Measurements from ENCODE around the gene CEACAM20.
"Not testable (repeated sequence)": the region's sequence is repeated elsewhere in the genome, so short reads cannot be mapped to it uniquely, and the experiment has no call there.

Gene CEACAM20

GRCh38 chr19:44553478-44554171 lies 24.1 kb upstream of the CEACAM20 start:
- in situ Hi-C loops (cut with HindIII; ENCODE audit: low pct_ligation_motif_present, low sequenced_read_pairs) = no loop called here

GRCh38 chr19:44552324-44552723 lies 22.8 kb upstream of the CEACAM20 start:
- Histone ChIP-seq H3K36me3 (replicated peaks) (no peaks in the 10 kb centered on the region), H3K27ac (no peak overlapping the region), H3K4me3 (ENCODE audit: low read depth, low read length) (no peak overlapping the region), H3K27me3 (replicated peaks) (no peaks in the 10 kb centered on the region)
- in situ Hi-C loops (cut with HindIII; ENCODE audit: low pct_ligation_motif_present, low sequenced_read_pairs) = no loop called here
- DNase-seq = peak; percentile 24
- TF ChIP-seq CTCF (IDR thresholded peaks at IDR 0.05; ENCODE audit: low read depth, low read length, missing control alignments) = peak; percentile 74

More at GRCh38 chr19:44553478-44554171, 24.1 kb upstream of the CEACAM20 start:
- no peak overlapping the region for H3K4me3 ChIP-seq (ENCODE audit: low read depth, low read length)
- no peaks in the 10 kb centered on the region for H3K27me3 ChIP-seq (replicated peaks)
- peak; percentile 15 for DNase-seq
- no peak overlapping the region for H3K27ac ChIP-seq
- no peaks in the 10 kb centered on the region for H3K36me3 ChIP-seq (replicated peaks)
- no peak for TF ChIP-seq CTCF (IDR thresholded peaks at IDR 0.05; ENCODE audit: low read depth, low read length, missing control alignments)

- no peak for TF ChIP-seq CTCF (IDR thresholded peaks at IDR 0.05; ENCODE audit: low read depth, low read length, missing control alignments)
- in situ Hi-C loops (cut with HindIII; ENCODE audit: low pct_ligation_motif_present, low sequenced_read_pairs) = no loop called here
Measured at GRCh38 chr19:44551850-44552249, 22.4 kb upstream of the CEACAM20 start.

GRCh38 chr19:44550976-44551375 lies 21.5 kb upstream of the CEACAM20 start:
- H3K27me3 ChIP-seq (replicated peaks); H3K36me3 ChIP-seq (replicated peaks); H3K27ac ChIP-seq; DNase-seq; in situ Hi-C loops (cut with HindIII; ENCODE audit: low pct_ligation_motif_present, low sequenced_read_pairs); H3K4me3 ChIP-seq (ENCODE audit: low read depth, low read length): not testable (repeated sequence)

More at GRCh38 chr19:44551850-44552249, 22.4 kb upstream of the CEACAM20 start:
- H3K4me3 ChIP-seq (ENCODE audit: low read depth, low read length) = no peak overlapping the region
- H3K36me3 ChIP-seq (replicated peaks) = no peaks in the 10 kb centered on the region
- no peak for DNase-seq
- no peaks in the 10 kb centered on the region for H3K27me3 ChIP-seq (replicated peaks)
- H3K27ac ChIP-seq = no peak overlapping the region

- in situ Hi-C loops (cut with HindIII; ENCODE audit: low pct_ligation_motif_present, low sequenced_read_pairs) = no loop called here
- H3K27me3 ChIP-seq (replicated peaks) = no peaks in the 10 kb centered on the region
- TF ChIP-seq CTCF (IDR thresholded peaks at IDR 0.05; ENCODE audit: low read depth, low read length, missing control alignments) = no peak
- no peak for DNase-seq
- H3K36me3 ChIP-seq (replicated peaks) = no peaks in the 10 kb centered on the region
- H3K27ac ChIP-seq = no peak overlapping the region
- no peak overlapping the region for H3K4me3 ChIP-seq (ENCODE audit: low read depth, low read length)
Measured at GRCh38 chr19:44549507-44549906, 20.0 kb upstream of the CEACAM20 start.

- Histone ChIP-seq H3K4me3 (ENCODE audit: low read depth, low read length) (no peak overlapping the region), H3K36me3 (replicated peaks) (no peaks in the 10 kb centered on the region), H3K27ac (no peak overlapping the region), H3K27me3 (replicated peaks) (no peaks in the 10 kb centered on the region)
- in situ Hi-C loops (cut with HindIII; ENCODE audit: low pct_ligation_motif_present, low sequenced_read_pairs) = no loop called here
- no peak for TF ChIP-seq CTCF (IDR thresholded peaks at IDR 0.05; ENCODE audit: low read depth, low read length, missing control alignments)
- peak; percentile 34 for DNase-seq
Measured at GRCh38 chr19:44548736-44549135, 19.3 kb upstream of the CEACAM20 start.

Data from brain microvascular endothelial cell (primary cell).